ENCODE data around the gene FER. TPM values are rescaled to one million over a fixed set of nuclear protein-coding genes. Genes with fewer than 3 reads are reported as not detected.

FER gene
- total and polyA plus RNA-seq, 2 of the 8 experiments (the other 6 are each of a cell fraction or from before 2014, with no cell fraction given), result 1.3 to 15.8 TPM

DNA sequence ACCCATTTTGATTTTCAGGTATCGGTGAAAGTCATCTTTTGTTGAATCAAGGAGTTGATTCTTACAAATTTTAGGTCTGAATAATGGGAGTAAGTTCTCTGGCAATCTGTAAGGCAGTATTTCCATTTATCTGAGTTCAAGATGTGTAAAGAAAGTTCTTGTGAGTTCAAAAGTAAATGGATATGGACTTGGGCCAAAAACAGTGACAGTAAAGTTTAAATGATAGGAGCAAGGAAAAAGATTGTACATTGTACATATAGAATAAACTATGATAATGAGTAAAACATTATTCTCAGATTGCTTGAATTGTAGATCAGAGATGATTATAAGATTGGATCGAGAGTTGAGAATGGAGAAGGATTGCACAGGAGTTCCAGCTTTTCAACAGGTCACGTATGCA, 332.8 kb downstream of the FER start:
- WGBS, 2 experiments (ENCODE audit: extremely low coverage in 1 of 2, insufficient coverage in 1 of 2, insufficient read length in 1 of 2, insufficient replicate concordance in 2 of 2, low coverage in 1 of 2, low lambda C conversion rate in 2 of 2, missing lambda C conversion rate in 1 of 2), result 96% methylated on average over 3 of the region's 3 CpGs; no CpG with 5 or more reads in 1 of the 2 experiments
- no peak overlapping the region for H3K4me2 ChIP-seq (ENCODE audit: insufficient read depth in 1 of 2, low read depth in 2 of 2, low read length in 2 of 2)
- no peak overlapping the region for H3K4ac ChIP-seq (replicated peaks; ENCODE audit: insufficient read length, low read depth, low read length)
- H3K27me3 ChIP-seq (replicated peaks in 1 of 4; ENCODE audit: control insufficient read depth in 3 of 4, extremely low read depth in 1 of 4, insufficient read depth in 3 of 4, low read length in 3 of 4), result no peaks in the 10 kb centered on the region
- H3K56ac ChIP-seq (replicated peaks; ENCODE audit: insufficient read length, low read depth, low read length), result no peak overlapping the region
- no peaks in the 10 kb centered on the region for H3K79me2 ChIP-seq (ENCODE audit: control insufficient read depth in 1 of 2, insufficient read depth in 2 of 2, low read length in 2 of 2)
- H2BK120ac ChIP-seq (replicated peaks; ENCODE audit: low read depth, low read length), result no peak overlapping the region
- H4K20me1 ChIP-seq (replicated peaks in 1 of 2; ENCODE audit: control insufficient read depth in 1 of 2, insufficient read depth in 2 of 2, low read length in 2 of 2), result no peaks in the 10 kb centered on the region
- H2AFZ ChIP-seq (ENCODE audit: low read length), result no peak overlapping the region
- no peak for DNase-seq (ENCODE audit: low read depth in 1 of 2, low spot score in 2 of 2)
- no peak overlapping the region for H2BK15ac ChIP-seq (ENCODE audit: low read length)
- POLR2A ChIA-PET (ENCODE audit: partially characterized antibody), result interaction anchor here (0.6 kb wide), 1 partner anchor 83 kb away, joined by 3 read pairs; no protein-coding TSS in a partner anchor
- no peak overlapping the region for H4K91ac ChIP-seq (replicated peaks; ENCODE audit: insufficient read length, low read length)
- no peak overlapping the region for H3K9ac ChIP-seq (replicated peaks in 1 of 4; ENCODE audit: extremely low read depth in 1 of 4, low read depth in 3 of 4, low read length in 3 of 4)
- H4K8ac ChIP-seq (ENCODE audit: extremely low read depth, insufficient read depth, low read length), result no peak overlapping the region
- H3K27ac ChIP-seq (ENCODE audit: low read depth, low read length), result no peak overlapping the region
- CTCF ChIA-PET (ENCODE audit: partially characterized antibody), result interaction anchor here (0.6 kb wide), 1 partner anchor 439 kb away, joined by 3 read pairs; no protein-coding TSS in a partner anchor
- H3K4me1 ChIP-seq (replicated peaks in 1 of 4; ENCODE audit: control insufficient read depth in 3 of 4, insufficient read depth in 4 of 4, low read length in 3 of 4), result no peaks in the 10 kb centered on the region
- no peaks in the 10 kb centered on the region for H3K23me2 ChIP-seq (ENCODE audit: low read depth, low read length)
- H3K79me1 ChIP-seq (ENCODE audit: low read depth, low read length), result no peaks in the 10 kb centered on the region
- H2BK5ac ChIP-seq (ENCODE audit: low read depth, low read length), result no peak overlapping the region
- no peaks in the 10 kb centered on the region for H3K36me3 ChIP-seq (ENCODE audit: control insufficient read depth in 2 of 4, insufficient read depth in 4 of 4, low read length in 3 of 4)
- no peak for FAIRE-seq
- no peak overlapping the region for H3K18ac ChIP-seq (ENCODE audit: extremely low read depth, low read length)
- H4K5ac ChIP-seq (ENCODE audit: insufficient read length, low read depth, low read length), result no peak overlapping the region
- no peak overlapping the region for H3K14ac ChIP-seq (ENCODE audit: insufficient read length)
- no peak overlapping the region for H2AK5ac ChIP-seq (ENCODE audit: low read depth, low read length)
- no peak overlapping the region for H3K23ac ChIP-seq (ENCODE audit: insufficient read length)
- H2BK20ac ChIP-seq (ENCODE audit: low read length), result no peak overlapping the region
- no peaks in the 10 kb centered on the region for H3K9me3 ChIP-seq (ENCODE audit: insufficient read depth in 2 of 2, low read depth in 1 of 2, low read length in 1 of 2)
- no peak overlapping the region for H3K4me3 ChIP-seq (ENCODE audit: extremely low read depth in 1 of 4, insufficient read depth in 2 of 4, low read depth in 3 of 4, low read length in 4 of 4)
- H2BK12ac ChIP-seq (ENCODE audit: low read depth, low read length), result no peak overlapping the region
- TF ChIP-seq SRF (IDR thresholded peaks at IDR 0.05; ENCODE audit: low read depth, low read length) (no peak), EZH2 (IDR thresholded peaks at IDR 0.05; ENCODE audit: low read depth, low read length, severe bottlenecking) (no peak), CBX8 (IDR thresholded peaks at IDR 0.05; ENCODE audit: borderline replicate concordance, low read depth, low read length) (no peak), GABPA (IDR thresholded peaks at IDR 0.05; ENCODE audit: borderline replicate concordance, insufficient read depth, low read length) (no peak), POU5F1 (IDR thresholded peaks at IDR 0.05; ENCODE audit: low read depth, low read length) (no peak), TAF1 (IDR thresholded peaks at IDR 0.05; ENCODE audit: low read depth, low read length) (no peak), HDAC2 (IDR thresholded peaks at IDR 0.05; ENCODE audit: borderline replicate concordance in 1 of 2, low read depth in 2 of 2, low read length in 2 of 2) (no peak), CHD1 (IDR thresholded peaks at IDR 0.05; ENCODE audit: low read depth, low read length) (no peak), TBP (IDR thresholded peaks at IDR 0.05; ENCODE audit: low read depth, low read length) (no peak), FOSL1 (IDR thresholded peaks at IDR 0.05; ENCODE audit: insufficient read depth, low read depth, low read length) (no peak), PHF8 (conservative IDR thresholded peaks at IDR 0.05; ENCODE audit: low read depth, low read length) (no peak), EGR1 (IDR thresholded peaks at IDR 0.05; ENCODE audit: borderline replicate concordance, low read depth, low read length) (no peak)
- TF ChIP-seq, protein P1, sequence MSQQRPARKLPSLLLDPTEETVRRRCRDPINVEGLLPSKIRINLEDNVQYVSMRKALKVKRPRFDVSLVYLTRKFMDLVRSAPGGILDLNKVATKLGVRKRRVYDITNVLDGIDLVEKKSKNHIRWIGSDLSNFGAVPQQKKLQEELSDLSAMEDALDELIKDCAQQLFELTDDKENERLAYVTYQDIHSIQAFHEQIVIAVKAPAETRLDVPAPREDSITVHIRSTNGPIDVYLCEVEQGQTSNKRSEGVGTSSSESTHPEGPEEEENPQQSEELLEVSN (IDR thresholded peaks at IDR 0.05), result no peak
- TF ChIP-seq, protein P2, sequence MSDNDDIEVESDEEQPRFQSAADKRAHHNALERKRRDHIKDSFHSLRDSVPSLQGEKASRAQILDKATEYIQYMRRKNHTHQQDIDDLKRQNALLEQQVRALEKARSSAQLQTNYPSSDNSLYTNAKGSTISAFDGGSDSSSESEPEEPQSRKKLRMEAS (IDR thresholded peaks at IDR 0.05), result no peak
